HG03159 (cell line): ENCODE results near the gene TRAPPC2L.

Experiments
- ATAC-seq: cut with Tn5 transposase; IDR thresholded peaks from one replicate; pipeline ENCODE4 v1.9.1; 2021; ENCODE audit warnings: mild to moderate bottlenecking, moderate library complexity; ENCODE audit not compliant: unreplicated experiment

TRAPPC2L gene

GRCh38 chr16:88856828-88857727 lies at the start of gene TRAPPC2L, which contains the start of gene GALNS:
Gene TRAPPC2L (plus strand): TSS chr16:88857127. CDS start chr16:88857151, 24 bp downstream.
Gene GALNS (minus strand): TSS chr16:88856947. CDS start chr16:88856877, 70 bp downstream.
- ATAC-seq, result peak; percentile 79

DNA sequence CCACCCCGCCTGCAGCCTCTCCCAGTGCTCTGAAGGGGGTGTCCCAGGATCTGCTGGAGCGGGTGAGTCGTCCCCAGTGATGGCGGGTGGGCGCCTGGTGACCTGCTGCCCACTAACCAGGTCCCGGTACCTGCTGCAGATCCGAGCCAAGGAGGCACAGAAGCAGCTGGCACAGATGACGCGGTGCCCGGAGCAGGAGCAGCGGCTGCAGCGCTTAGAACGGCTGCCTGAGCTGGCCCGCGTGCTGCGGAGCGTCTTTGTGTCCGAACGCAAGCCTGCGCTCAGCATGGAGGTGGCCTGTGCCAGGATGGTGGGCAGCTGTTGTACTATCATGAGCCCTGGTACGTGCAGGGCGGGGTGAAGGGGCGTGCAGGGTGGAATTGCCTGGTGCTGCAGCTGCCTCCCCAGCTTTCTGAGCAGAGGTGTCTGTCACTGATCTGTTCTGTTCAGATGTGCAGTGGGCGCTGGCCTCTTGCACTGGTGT lies 49.7 kb upstream of the TRAPPC2L start:
- ATAC-seq, result no peak

DNA sequence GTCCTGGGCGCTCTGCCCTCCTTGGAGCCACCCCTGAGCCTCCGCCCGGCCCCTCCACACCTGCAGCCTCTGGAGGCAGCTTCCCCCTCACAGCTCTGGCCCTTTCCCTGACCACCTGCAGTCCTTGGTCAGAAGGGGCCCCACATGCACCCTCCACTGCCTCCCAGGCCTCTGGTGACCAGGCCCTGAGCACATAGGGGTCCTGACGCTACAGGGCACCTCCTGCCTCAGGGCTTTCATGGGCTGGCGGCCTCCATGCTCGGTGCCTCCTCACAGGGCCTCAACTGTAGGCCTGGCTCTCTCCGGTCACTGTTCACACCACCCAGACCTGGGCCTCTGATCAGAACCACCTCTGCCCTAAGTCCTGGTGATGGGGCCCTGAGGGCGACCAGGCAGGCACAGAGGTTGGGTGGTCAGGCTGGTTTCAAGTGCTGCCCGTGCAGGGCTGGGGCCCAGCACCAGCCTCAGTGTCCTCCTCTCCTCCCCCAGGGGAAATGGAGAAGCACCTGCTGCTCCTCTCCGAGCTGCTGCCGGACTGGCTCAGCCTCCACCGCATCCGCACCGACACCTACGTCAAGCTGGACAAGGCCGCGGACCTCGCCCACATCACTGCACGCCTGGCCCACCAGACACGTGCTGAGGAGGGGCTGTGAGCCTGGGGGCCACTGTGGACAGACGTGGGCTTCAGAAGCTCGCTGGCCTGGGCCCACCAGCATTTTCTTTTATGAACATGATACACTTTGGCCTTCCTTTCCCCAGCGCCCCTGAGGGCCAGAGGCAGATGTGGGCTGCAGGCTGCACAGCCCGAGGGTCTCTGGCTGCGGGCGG lies 49.1 kb upstream of the TRAPPC2L start:
- no peak for ATAC-seq

- ATAC-seq, result no peak
Measured at GRCh38 chr16:88809068-88809675, 47.8 kb upstream of the TRAPPC2L start.

GRCh38 chr16:88809676-88810165 lies 47.2 kb upstream of the TRAPPC2L start:
- no peak for ATAC-seq

GRCh38 chr16:88810166-88810911 lies 46.6 kb upstream of the TRAPPC2L start:
- no peak for ATAC-seq

- ATAC-seq, result peak; percentile 38
Measured at GRCh38 chr16:88810912-88811768, 45.8 kb upstream of the TRAPPC2L start.

GRCh38 chr16:88811769-88812512 lies 45.0 kb upstream of the TRAPPC2L start, which contains the start of gene APRT:
Gene APRT (minus strand): TSS chr16:88811928. CDS start chr16:88811899, 29 bp downstream.
- peak; percentile 65 for ATAC-seq

- no peak for ATAC-seq
Measured at GRCh38 chr16:88812513-88813268, 44.2 kb upstream of the TRAPPC2L start.

DNA sequence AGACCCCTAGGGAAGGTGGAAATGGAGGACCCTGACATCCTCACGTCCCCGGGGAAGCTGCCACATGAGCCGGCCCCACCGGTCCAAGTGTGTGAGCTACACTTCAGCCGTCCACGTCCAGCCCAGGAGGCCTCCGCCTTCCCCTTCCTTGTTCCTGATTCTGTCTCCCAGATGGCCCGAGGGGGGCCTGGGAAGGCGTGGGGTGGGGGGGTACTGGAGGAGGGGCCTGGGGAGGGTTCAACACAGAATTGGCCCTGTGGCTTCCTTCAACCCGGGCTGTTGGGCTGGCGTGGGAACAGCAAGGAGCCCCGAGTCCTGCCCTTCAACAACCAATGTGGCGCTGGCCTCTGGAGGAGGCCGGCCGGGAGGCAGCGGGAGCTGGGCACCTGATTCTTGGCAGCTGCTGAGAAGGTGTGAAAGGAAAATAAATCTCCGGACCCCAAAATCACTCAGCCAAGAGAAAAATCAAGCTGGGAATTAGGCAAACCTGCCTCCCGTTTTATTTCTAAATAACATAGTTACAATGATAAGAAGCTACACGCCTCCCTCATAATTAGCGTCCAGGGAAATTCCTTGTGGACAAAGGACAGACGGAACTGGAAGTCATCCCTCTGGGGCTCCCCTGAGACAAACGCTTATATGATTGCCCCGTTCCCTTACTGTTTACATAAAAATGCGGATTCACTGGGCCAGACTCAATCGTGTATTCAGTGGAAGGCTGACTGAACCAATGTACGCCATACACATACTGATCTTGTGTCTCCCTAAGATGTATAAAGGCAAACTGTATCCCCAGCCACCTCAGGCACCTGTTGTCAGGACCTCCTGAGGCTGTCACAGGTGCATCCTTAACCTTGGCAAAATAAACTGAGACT lies 43.4 kb upstream of the TRAPPC2L start:
- no peak for ATAC-seq

DNA sequence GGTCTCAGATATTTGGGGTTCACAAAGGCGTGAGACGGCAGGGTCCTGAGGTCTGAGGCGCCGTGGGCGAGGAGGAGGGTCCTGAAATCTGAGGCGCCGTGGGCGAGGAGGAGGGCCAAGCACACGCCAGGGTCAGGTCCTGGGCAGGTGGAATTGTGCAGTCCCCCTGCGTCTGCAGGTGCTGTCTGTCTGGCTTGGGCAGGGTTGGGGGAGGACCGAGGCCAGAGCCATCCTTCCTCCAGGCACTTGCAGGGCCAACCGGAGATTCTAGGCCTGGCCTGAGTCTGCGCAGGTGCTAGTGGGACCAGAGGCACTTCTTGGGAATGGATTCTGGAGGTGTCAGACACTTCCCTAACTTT lies 42.8 kb upstream of the TRAPPC2L start:
- ATAC-seq, result no peak

GRCh38 chr16:88815227-88815626 lies 41.7 kb upstream of the TRAPPC2L start:
- ATAC-seq, result no peak

DNA sequence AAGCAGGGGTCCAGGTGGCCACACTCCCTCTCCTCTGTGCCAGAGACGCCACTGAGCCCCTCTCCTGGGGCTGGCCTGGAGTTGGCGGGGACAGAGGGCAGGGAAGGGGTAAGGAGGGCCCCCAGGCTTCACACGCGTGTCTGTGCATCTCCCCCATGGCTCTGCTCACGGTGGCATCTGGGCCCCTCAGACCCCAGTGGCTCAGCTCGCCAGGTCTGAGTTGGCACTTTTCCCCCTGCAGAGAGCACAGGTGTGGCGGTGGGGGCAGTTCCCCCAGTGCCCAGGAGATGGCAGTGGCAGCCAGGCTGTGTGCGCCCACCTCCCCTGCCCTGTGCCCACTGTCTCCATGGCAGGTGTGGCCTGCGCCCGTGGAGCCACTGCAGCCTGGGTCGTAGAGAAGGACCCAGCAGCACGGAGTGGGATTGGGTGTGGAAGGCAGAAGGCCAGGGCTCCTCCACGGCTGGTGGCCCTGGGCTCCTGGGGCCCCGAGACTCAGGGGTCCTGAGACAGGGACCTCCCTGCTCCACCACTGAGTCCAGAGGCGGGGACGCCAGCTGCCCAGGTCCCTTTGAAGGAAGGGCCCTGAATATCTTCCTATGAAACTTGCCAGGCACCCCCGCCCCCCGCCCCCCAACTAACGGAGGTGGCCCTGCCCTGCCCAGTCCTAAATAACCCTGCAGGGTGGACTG lies 40.9 kb upstream of the TRAPPC2L start:
- no peak for ATAC-seq

DNA sequence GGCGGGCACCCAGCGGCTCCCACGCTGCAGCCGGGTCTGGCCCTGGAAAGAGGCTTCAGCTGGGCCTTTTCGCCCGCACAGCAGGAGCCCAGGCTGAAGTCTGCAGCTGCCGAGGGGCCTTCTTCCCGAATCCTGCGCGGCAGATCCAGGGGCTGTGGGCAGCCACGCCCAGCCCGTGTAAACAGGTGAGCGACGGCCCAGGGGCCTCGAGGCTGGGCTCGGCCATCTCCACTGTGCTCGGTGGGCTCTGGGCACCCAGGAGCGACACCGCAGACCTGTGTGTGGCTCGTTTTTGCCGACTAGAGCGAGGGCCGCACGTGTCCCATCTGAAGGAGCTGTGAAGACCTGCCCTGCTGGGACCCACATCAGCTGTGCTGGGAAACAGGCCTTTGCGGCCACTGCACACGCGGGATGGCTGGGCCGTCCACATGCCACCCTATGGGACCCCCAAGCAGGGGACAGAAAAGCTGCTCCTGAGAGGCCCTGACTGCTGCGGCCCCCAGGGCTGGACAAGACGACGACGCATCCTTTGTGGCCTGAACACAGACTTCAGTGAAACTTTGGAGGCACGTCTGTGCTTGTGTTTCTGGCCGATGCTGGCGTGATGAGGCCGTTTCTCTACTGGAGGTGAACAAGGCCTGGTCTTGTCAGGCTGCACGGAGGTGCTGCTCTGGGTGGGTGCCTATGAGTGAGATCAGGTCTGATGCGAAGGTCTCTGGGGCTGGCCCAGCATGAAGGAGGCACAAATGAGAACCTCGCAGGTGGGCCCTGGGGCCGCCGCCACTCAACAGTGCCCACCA lies 40.0 kb upstream of the TRAPPC2L start:
- no peak for ATAC-seq

DNA sequence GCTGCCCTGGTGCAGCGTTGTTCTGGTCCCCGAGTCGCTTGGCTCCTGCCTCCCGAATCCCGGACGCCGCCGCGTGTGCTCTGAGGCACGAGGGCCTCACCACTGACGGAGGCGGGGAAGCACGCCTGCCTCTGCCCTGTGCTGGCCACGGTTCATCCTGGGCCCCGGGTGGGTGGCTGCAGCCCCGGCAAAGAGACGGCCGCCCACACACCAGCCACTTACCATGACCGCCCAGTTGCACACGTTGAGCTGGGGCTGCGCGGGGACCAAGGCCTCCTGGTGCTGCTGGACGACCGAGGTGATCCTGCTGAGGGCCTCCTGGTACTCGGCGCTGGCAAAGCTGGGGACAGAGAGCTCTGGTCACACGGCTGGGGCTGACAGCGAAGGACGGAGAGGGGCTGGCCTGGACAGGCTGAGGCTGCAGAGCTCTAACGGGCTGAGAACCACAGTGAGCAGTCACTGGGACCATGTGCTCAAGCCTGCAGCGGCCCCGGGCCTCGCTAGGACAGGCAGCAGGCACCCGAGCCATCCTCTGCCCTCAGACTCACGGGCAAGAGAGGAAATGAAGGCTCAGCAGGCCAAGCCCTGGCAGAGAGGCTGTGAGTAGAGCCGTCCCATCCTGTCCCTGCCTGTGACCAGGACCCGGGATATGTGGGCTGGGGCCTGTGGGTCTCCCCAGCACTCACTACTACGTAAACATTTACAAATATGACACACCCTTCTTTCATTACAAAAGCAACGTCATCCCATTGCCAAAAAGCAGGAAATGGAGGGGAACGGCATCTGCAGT lies 38.9 kb upstream of the TRAPPC2L start:
- no peak for ATAC-seq
